Measurements from ENCODE around the gene FBXO38.

- no peak for TF ChIP-seq EZH2 (IDR thresholded peaks at IDR 0.05)
- TF ChIP-seq CTCF (IDR thresholded peaks at IDR 0.05) = no peak
- TF ChIP-seq EZH2phosphoT487 (IDR thresholded peaks at IDR 0.05) = no peak
These were observed 7.2 kb downstream of the FBXO38 start for GRCh38 chr5:148390914-148391313.
